GM21529 (cell line): ENCODE data around the gene ORAI1.
"Not testable (repeated sequence)": the region's sequence is repeated elsewhere in the genome, so short reads cannot be mapped to it uniquely, and the experiment has no call there.

Experiments used
- ATAC-seq: cut with Tn5 transposase; IDR thresholded peaks from one replicate; pipeline ENCODE4 v1.9.1; 2021; ENCODE audit not compliant: unreplicated experiment

ORAI1 gene

DNA sequence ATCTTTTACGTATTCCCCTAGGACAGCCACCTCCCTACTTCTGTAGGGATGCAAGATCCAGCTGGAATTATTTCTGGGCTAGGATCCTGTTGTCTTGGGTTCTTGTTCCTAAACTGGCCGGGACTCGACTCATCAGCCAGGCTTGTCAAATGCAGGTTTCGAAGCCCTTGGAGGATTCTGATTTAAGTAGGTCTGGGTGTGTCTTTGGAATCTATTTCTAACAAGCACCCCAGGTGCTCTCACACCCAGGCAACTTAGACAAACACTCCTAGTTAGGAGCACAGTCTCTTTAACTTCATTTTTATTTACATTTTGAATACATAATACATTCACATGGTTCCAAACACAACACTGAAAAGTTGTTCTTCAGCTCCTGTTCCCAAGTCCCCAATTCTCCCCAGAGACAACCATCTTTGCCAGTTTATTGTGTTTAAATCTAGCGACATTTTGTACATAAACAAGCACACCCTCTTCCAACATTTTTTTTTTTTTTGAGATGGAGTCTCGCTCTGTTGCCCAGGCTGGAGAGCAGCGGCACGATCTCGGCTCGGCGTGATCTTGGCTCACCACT is 22.2 kb downstream of the ORAI1 start:
- no peak for ATAC-seq

- no peak for ATAC-seq
Measured at GRCh38 chr12:121649322-121649721, 23.0 kb downstream of the ORAI1 start.

GRCh38 chr12:121649819-121650353 is 23.6 kb downstream of the ORAI1 start:
- no peak for ATAC-seq

- ATAC-seq: no peak
Measured at GRCh38 chr12:121651320-121651719, 25.0 kb downstream of the ORAI1 start.

- no peak for ATAC-seq
Measured at GRCh38 chr12:121652767-121653497, 26.6 kb downstream of the ORAI1 start.

DNA sequence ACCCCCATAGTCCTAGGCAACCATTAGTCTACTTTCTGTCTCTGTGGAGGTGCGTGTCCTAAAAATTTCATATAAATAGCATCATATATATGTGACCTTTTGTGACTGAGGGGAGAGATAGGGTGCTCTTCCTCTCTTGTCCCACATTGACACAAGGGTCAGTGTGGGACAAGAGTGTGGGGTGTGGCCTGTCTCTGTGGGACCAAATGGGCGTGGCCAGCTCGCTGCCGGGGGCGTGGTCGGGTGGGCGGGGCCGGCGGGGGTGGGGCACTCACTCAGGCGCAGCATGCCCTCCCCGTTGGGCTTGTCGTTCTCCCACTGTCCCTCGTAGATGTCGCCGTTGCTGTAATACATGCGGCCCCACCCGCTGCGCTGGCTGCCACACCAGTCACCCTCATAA is 27.7 kb downstream of the ORAI1 start:
- no peak for ATAC-seq

DNA sequence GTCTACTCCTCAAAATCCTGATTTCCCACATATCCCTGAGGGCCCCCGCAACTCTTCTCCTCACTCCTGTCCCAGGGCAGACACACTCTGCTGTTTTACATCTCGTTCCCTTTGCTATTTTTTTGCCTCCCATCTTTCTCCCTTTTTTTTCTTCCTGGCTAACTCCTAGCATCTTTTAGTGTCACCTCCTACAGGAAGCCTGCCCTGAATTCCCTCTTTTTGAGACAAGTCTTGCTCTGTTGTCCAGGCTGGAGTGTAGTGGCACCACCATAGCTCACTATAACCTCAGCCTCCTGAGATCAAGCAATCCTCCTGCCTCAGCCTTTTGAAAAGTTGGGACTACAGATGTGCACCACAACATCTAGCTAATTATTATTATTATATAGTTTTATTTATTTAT is 29.8 kb downstream of the ORAI1 start:
- ATAC-seq: no peak

GRCh38 chr12:121657305-121658008 is 31.1 kb downstream of the ORAI1 start:
- ATAC-seq: no peak

GRCh38 chr12:121661353-121662105 is 35.2 kb downstream of the ORAI1 start:
- ATAC-seq: not testable (repeated sequence)

DNA sequence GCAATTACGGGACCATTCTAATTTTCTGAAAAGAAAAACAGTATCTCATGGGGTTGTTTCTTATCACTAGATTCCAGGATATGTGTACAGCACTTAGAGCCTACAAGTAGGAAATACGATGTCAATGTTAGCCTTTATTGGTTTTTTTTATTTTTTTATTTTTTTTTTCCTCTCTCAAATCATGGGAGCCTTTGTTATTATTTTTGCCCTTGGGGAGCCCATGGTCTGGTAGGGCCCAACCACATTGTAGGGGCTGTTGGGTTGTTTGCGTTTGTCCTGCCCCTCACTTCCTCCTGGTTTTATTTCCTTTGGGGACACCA is 37.2 kb downstream of the ORAI1 start:
- ATAC-seq: no peak

DNA sequence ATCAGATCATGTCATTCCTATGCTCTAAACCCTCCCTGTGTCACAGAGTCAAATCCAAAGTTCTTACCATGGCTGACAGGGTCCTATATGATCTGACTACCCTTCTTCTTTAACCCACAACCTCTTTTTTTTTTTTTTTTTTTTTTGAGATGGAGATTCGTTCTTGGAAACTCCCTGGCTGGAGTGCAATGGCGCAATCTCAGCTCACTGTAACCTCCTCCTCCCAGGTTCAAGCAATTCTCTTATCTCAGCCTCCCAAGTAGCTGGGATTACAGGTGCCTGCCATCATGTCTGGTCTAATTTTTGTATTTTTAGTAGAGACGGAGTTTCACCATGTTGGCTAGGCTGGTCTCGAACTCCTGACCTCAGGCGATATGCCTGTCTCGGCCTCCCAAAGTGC is 40.5 kb downstream of the ORAI1 start:
- not testable (repeated sequence) for ATAC-seq

DNA sequence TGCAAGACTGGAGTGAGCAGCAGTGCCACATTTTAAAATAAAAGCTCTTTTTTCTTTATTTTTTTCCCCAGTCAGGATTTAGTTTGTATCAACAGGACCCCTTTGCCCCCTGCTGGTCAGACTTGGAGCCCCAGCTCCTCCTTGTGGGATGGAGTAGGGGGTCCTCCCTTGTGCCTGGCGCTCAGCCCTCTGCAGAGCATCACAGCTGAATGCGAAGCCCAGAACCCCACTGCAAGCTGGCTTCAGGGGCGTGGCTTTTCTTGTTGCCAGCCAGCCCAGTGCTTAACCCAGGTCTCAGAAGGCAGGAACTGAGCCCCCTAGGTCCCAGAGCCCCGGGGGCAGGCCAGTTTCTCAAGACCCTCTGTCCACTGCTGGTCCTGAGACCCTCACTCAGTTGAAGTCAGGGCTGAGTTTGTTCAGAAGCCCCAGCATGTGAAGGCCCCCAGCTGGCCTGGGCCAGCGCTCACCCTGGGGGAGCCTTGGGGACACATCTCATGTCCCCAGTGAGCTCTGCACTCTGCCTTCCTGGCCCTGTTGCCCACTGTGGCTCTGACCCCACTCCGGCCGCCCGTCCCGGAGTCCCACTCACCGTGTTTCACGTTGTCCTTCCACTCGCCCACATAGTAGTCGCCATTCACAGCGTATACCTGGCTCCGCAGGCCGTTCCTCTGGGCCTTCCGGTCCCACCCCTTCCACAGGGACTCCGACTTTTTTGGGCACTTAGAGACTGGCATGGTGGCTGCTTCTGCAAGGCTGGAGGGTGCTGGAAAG is 42.6 kb downstream of the ORAI1 start:
- no peak for ATAC-seq

DNA sequence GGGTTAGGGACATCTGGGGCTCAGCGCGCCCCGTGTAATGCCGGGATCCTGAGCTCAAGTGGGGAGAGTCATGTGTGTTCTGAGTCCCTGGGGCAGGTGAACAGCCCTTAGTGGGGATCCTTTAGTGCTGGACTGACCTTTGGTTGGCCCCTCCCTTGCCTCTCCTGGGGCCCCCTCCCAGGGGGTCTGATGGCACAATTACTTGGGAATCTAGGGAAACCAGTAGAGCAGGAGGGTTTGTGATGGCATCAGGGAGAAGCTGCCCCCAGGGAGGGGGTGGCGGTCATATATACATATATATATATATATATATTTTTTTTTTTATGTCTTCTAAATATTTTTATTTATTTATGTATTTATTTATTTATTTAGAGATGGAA is 43.2 kb downstream of the ORAI1 start, which contains the start of gene MORN3:
Gene MORN3 (minus strand): TSS at position 134 of the 380 bp plus-strand sequence. CDS start 171 bp downstream, outside the sequence.
- ATAC-seq: no peak

- ATAC-seq: no peak
Measured at GRCh38 chr12:121673013-121673511, 46.7 kb downstream of the ORAI1 start.

GRCh38 chr12:121676190-121676589 is 49.9 kb downstream of the ORAI1 start:
- ATAC-seq: no peak

- no peak for ATAC-seq
Measured at GRCh38 chr12:121678305-121678704, 52.0 kb downstream of the ORAI1 start.

DNA sequence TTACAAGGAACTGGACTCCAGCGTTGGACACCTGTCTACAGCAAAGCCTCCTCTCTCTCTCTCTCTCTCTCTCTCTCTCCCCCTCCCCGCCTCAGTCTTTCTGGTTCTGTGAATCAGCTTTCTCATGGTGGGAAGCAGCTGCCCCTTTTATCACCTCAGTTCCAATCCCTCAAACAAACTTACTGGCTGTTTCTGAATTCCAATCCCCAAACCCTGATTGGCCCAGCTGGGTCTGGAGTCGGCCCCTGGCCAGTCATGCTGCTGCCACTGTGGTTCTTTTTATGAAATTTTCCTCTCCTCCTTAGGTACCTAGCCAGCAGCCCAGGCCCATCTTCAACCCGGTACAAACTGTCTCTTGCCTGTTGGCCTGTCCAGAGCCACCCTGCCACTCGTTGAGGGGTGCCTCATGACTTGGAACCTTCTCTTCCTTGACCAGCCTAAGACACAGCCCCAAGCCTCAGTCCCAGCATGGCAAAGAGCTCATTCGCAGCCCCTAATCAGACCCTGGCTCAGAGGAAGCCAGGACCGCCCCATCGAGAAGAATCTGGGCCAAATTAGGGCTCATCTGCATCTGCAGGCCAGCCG is 52.5 kb downstream of the ORAI1 start:
- ATAC-seq: no peak

GRCh38 chr12:121679661-121680197 is 53.4 kb downstream of the ORAI1 start:
- ATAC-seq: not testable (repeated sequence)

DNA sequence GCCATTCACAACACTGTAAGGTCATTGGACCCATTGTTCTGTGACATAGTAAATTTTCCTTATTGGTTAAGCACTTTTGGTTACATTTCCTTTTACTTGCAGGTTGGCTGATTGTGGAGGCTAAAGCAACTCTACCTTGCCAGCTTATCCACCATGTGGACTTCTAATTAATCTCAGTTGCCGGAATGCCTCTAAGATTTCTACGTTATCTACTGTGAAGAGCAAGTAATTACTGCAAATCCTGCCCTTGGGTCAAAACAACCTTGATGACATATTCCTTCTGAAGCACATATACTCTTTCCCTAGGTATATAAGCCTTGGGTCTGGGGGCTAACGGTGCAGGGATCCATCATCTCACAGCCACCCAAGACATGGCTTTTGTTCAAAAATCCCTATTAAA is 62.6 kb downstream of the ORAI1 start:
- no peak for ATAC-seq

DNA sequence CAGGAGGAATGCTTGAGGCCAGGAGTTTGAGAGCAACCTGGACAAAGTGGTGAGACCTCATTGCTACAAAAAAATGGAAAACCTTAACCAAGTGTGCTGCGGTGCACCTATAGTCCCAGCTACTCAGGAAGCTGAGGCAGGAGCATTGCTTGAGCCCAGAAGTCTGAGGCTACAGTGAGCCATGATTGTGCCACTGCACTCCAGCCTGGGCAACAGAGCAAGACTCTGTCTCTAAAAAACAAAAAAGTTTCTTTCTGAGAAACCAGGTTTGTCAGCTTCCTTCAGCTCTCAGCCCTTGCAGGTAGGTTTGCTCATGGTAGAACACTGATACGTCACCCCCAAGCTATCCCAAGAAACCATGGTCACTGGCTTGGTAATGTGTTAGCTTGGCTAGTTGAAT is 63.1 kb downstream of the ORAI1 start:
- ATAC-seq: no peak
